ENCODE data around the gene P2RY12. TPM values are rescaled to one million over a fixed set of nuclear protein-coding genes. Genes with fewer than 3 reads are reported as not detected.

The P2RY12 gene
- 0.10 TPM in 1 of 2 replicates, not detected in the other for total RNA-seq (2014; rRNA removed; shearing (Covaris generic))

DNA sequence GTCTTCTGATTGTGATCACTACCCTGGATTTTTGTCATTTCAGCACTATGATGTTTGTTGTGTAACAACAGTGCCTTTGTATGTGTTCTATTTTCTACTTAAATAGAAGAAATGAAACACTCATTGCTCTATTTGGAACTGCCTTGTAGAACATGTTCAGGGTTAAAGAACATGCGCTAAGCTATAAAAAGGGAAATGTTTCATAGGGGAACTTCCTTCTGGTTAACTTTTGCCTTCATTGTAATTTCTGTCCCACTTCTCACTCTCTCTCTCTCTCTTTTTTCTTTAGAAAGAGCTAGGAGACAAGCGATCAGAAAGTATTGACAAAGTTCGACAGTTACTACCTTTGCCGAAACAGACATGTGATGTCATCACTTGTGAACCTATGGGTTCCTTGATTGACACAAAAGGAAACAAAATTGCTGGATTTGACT is at the start of gene P2RY12:
P2RY12 (minus strand) TSS at position 13 of the 434 bp plus-strand sequence. CDS start 45,908 bp downstream, outside the sequence.
- Histone ChIP-seq H3K4me3 (ENCODE audit: insufficient read depth, low read depth, low read length) (no peak within 1 kb of the TSS), H3K36me3 (replicated peaks; ENCODE audit: control insufficient read depth, insufficient read depth, low read length) (peaks cover 1% of the 10 kb centered on the region), H3K27me3 (ENCODE audit: control insufficient read depth, insufficient read depth, low read length) (no peaks in the 10 kb centered on the region)
- no peak for DNase-seq

DNA sequence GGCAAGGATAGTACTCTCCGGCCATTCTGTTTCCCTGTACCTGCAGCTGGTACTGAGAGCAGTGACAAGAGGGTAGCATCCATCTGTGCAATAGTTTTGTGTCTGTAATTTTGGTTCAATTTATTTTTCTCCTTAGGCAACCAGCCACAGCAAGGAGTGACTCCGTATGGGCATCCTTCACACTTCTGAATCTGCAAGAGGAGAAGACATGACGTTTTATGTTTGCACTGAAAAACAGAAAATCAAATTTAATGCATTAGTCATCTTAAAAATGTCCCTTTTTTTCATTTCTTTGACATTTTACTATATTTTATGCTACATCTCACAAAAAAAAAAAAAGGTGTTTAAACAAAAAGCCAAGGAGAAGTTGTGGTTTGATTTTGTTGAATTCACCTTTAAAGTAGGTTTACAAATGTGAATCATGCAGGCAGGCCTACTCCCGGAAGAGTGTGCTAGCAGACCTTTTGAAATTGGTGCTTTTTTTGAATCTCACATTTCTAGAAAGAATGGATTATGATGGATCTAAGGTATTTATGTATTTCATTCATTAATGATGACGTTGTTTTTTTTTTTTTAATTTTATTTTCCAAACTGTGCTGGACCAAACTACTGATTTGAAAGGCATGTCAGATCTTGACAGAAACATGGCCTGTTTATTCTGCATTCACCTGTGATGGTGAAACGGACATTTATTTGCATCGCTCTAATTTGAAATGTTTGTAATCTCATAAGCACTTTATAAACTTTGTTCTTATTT is 48.2 kb upstream of the P2RY12 start:
- DNase-seq: no peak
- Histone ChIP-seq H3K36me3 (replicated peaks; ENCODE audit: control insufficient read depth, insufficient read depth, low read length) (no peaks in the 10 kb centered on the region), H3K4me3 (ENCODE audit: insufficient read depth, low read depth, low read length) (no peak overlapping the region), H3K27me3 (ENCODE audit: control insufficient read depth, insufficient read depth, low read length) (no peaks in the 10 kb centered on the region)

DNA sequence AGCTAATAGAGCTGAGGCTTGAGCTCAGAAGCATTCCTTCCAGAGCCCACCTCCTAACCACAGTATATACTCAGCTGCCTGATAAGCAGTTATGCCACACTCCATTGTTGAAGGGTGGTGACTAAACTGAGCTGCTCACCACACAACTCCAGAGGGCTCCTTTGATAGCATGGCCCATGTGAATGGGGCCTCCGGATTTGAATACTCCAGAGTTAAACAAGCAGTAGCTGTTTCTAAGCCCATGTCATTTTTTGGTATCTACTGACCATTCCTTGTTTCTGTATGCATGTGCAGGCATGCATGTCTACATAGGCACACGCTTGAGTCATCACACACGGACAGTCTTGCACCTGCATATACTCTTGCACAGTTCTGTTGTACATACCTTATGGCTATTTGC is 47.4 kb upstream of the P2RY12 start:
- no peaks in the 10 kb centered on the region for H3K27me3 ChIP-seq (ENCODE audit: control insufficient read depth, insufficient read depth, low read length)
- H3K36me3 ChIP-seq (replicated peaks; ENCODE audit: control insufficient read depth, insufficient read depth, low read length): no peaks in the 10 kb centered on the region
- H3K4me3 ChIP-seq (ENCODE audit: insufficient read depth, low read depth, low read length): no peak overlapping the region
- no peak for DNase-seq

DNA sequence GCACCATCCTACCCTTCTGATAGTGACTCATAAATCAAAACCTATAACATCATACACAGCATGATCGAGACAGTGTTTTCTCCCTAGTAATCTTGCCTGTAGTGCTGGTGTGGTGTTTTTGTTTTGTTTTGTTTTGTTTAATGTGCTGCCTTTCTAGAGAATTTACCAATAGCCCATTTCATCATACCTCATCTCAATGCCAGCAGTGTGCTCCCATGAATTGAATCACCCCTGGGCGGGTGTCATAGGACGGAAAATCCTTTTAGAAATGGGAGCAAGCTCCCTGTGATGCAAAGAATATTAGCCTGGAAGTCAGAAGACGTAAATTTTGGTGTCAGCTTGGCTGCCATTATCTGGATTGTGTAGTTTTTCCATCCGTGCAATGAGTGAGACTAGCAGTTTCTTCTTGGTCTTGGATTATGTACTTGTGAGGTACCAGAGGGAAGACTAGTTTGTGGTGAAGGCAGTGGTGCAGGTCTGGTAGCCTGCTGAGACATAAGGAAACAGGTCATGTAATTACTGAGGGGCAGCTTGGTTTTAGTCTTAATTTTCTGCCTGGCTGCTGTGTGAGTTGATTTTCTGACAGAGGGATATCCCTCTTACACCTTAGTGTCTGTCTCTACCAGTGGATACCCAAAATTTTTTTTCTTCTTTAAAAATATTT is 46.4 kb upstream of the P2RY12 start:
- no peaks in the 10 kb centered on the region for H3K27me3 ChIP-seq (ENCODE audit: control insufficient read depth, insufficient read depth, low read length)
- no peak overlapping the region; the same call in 1 of the 2 replicates for H3K4me3 ChIP-seq (ENCODE audit: insufficient read depth, low read depth, low read length)
- no peaks in the 10 kb centered on the region for H3K36me3 ChIP-seq (replicated peaks; ENCODE audit: control insufficient read depth, insufficient read depth, low read length)
- no peak for DNase-seq

DNA sequence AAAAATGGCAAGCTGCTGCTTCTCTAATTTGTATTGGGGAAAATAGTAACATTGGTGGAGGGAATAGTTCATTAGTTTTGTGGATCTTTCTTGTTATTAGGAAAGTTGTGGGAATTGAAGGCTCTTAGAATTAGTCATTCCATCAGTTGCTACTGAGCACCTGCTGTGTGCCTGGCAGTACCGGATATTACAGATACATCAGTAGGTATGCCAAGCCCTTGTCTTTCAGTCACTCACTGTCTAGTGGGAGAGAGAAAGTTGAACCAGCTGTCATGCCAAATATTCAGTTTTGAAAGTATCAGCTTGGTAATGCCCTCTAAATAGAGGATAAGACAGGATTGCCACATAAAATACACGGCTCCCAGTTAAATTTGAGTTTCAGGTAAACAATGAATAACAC is 43.8 kb upstream of the P2RY12 start:
- Histone ChIP-seq H3K27me3 (ENCODE audit: control insufficient read depth, insufficient read depth, low read length) (no peaks in the 10 kb centered on the region), H3K36me3 (replicated peaks; ENCODE audit: control insufficient read depth, insufficient read depth, low read length) (no peaks in the 10 kb centered on the region), H3K4me3 (ENCODE audit: insufficient read depth, low read depth, low read length) (no peak overlapping the region)
- DNase-seq: no peak

- H3K4me3 ChIP-seq (ENCODE audit: insufficient read depth, low read depth, low read length): no peak overlapping the region
- H3K27me3 ChIP-seq (ENCODE audit: control insufficient read depth, insufficient read depth, low read length): no peaks in the 10 kb centered on the region
- no peaks in the 10 kb centered on the region for H3K36me3 ChIP-seq (replicated peaks; ENCODE audit: control insufficient read depth, insufficient read depth, low read length)
- DNase-seq: peak; percentile 39
Measured at GRCh38 chr3:151426341-151426657, 41.7 kb upstream of the P2RY12 start.

GRCh38 chr3:151425627-151426340 is 41.2 kb upstream of the P2RY12 start:
- Histone ChIP-seq H3K36me3 (replicated peaks; ENCODE audit: control insufficient read depth, insufficient read depth, low read length) (no peaks in the 10 kb centered on the region), H3K4me3 (ENCODE audit: insufficient read depth, low read depth, low read length) (no peak overlapping the region), H3K27me3 (ENCODE audit: control insufficient read depth, insufficient read depth, low read length) (no peaks in the 10 kb centered on the region)
- DNase-seq: no peak

DNA sequence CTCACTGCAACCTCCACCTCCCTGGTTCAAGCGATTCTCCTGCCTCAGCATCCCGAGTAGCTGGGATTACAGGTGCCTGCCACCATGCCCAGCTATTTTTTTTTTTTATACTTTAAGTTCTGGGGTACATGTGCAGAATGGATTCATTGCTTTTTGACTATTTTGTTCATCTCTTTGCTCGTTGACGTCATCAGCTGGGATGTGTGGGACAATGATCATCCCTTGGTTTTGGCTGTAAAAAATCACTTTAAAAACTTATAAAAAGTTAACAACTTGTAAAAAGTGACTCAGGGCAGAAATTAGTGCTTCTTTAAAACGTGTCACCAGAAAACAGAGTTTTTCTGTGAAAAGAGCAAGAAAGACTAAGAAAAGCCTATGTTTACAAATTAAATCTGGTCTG is 38.5 kb upstream of the P2RY12 start:
- Histone ChIP-seq H3K4me3 (ENCODE audit: insufficient read depth, low read depth, low read length) (no peak overlapping the region), H3K36me3 (replicated peaks; ENCODE audit: control insufficient read depth, insufficient read depth, low read length) (no peaks in the 10 kb centered on the region; the same call in 1 of the 2 replicates), H3K27me3 (ENCODE audit: control insufficient read depth, insufficient read depth, low read length) (no peaks in the 10 kb centered on the region)
- no peak for DNase-seq

DNA sequence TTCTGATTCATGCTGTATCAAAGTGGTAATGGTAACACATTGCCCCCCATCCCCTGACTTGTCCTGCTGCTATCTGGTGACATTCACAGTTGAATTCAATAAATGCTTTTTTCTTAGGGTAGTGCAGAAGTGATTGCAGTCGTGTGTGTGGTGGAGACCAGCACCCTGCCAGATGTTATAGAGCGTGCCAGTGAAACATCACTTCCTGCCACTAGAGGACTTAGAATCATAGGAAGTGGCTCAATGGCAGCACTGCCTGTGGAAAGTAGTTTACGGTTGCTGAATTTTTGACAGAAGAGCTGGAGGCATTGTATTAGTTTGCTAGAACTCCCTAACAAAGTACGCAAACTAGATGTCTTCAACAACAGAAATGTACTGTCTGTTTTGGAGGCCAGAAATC is 37.4 kb upstream of the P2RY12 start:
- Histone ChIP-seq H3K36me3 (replicated peaks; ENCODE audit: control insufficient read depth, insufficient read depth, low read length) (no peaks in the 10 kb centered on the region; the same call in 1 of the 2 replicates), H3K4me3 (ENCODE audit: insufficient read depth, low read depth, low read length) (no peak overlapping the region), H3K27me3 (ENCODE audit: control insufficient read depth, insufficient read depth, low read length) (no peaks in the 10 kb centered on the region)
- DNase-seq: peak; percentile 30

DNA sequence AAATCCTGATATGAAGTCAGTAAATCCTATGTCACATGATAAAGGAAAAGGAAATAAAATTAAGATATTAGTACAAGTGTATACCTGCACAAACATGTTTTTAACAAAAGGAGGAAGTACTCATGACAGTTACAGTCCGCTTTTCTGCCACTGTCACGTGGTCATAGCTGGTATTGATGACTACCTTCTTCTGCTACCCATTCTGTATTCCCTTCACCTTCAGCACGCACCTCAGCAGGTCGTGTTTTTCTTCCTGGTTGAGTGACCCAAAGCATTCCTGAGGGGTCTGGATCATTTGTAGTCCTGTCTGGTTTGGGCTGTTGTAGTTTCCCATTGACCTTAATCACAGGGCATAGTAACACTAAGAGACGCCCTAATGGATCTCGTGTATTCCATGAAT is 35.3 kb upstream of the P2RY12 start:
- Histone ChIP-seq H3K36me3 (replicated peaks; ENCODE audit: control insufficient read depth, insufficient read depth, low read length) (no peaks in the 10 kb centered on the region; the same call in 1 of the 2 replicates), H3K4me3 (ENCODE audit: insufficient read depth, low read depth, low read length) (no peak overlapping the region), H3K27me3 (ENCODE audit: control insufficient read depth, insufficient read depth, low read length) (no peaks in the 10 kb centered on the region)
- no peak for DNase-seq

GRCh38 chr3:151415289-151415688 is 30.7 kb upstream of the P2RY12 start:
- no peaks in the 10 kb centered on the region for H3K27me3 ChIP-seq (ENCODE audit: control insufficient read depth, insufficient read depth, low read length)
- H3K36me3 ChIP-seq (replicated peaks; ENCODE audit: control insufficient read depth, insufficient read depth, low read length): no peaks in the 10 kb centered on the region
- H3K4me3 ChIP-seq (ENCODE audit: insufficient read depth, low read depth, low read length): no peak overlapping the region
- no peak for DNase-seq

- Histone ChIP-seq H3K4me3 (ENCODE audit: insufficient read depth, low read depth, low read length) (no peak overlapping the region), H3K36me3 (replicated peaks; ENCODE audit: control insufficient read depth, insufficient read depth, low read length) (no peaks in the 10 kb centered on the region), H3K27me3 (ENCODE audit: control insufficient read depth, insufficient read depth, low read length) (no peaks in the 10 kb centered on the region)
- DNase-seq: peak; percentile 66
Measured at GRCh38 chr3:151412989-151413388, 28.4 kb upstream of the P2RY12 start.

GRCh38 chr3:151410891-151411559 is 26.5 kb upstream of the P2RY12 start:
- DNase-seq: no peak
- no peak overlapping the region for H3K4me3 ChIP-seq (ENCODE audit: insufficient read depth, low read depth, low read length)
- no peaks in the 10 kb centered on the region for H3K36me3 ChIP-seq (replicated peaks; ENCODE audit: control insufficient read depth, insufficient read depth, low read length)
- H3K27me3 ChIP-seq (ENCODE audit: control insufficient read depth, insufficient read depth, low read length): no peaks in the 10 kb centered on the region

DNA sequence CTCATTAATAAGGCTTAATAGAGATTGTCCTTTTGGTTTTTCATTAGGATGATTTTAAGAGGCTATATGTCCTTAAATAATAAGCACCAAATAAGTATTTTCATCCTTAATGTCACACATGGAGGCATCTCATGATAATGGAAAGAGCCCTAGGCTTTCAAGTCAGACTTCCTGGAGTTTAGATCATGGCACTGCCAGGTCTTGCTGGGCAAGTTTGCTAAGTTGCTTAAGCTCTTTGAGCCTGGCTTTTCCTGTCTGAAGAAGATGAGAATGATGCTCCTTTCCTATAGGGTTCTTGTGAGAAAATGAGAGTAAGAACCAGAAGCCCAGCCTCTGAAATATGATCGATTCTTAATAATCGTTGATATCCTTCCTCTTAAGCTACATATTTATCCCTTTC is 23.4 kb upstream of the P2RY12 start:
- Histone ChIP-seq H3K4me3 (ENCODE audit: insufficient read depth, low read depth, low read length) (no peak overlapping the region), H3K27me3 (ENCODE audit: control insufficient read depth, insufficient read depth, low read length) (no peaks in the 10 kb centered on the region), H3K36me3 (replicated peaks; ENCODE audit: control insufficient read depth, insufficient read depth, low read length) (no peaks in the 10 kb centered on the region)
- DNase-seq: no peak

All from H7 (cell line).